ENCODE results near the gene POLD2.
"Not testable (repeated sequence)": the region's sequence is repeated elsewhere in the genome, so short reads cannot be mapped to it uniquely, and the experiment has no call there.

Gene POLD2

DNA sequence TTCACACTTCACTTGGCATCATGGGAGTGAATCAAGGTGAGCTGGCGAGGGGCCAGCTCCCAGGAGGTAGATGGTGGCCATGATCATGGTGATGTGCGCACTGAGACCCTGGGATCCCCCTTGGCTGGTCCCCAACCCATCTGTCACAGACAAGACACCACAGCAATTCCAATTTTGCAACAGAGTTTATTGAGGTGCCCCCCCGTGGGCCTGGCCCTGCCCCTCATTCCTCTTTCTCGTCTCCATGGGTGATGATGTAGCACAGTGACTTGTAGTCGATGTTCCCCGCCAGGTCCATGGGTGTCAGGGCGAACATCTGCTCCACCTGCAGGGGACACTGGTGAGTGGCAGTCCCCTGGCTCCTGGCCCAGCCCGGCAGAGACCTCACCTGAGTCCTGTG, 15.3 kb upstream of the POLD2 start:
- DNase-seq (ENCODE audit: low spot score) = no peak

DNA sequence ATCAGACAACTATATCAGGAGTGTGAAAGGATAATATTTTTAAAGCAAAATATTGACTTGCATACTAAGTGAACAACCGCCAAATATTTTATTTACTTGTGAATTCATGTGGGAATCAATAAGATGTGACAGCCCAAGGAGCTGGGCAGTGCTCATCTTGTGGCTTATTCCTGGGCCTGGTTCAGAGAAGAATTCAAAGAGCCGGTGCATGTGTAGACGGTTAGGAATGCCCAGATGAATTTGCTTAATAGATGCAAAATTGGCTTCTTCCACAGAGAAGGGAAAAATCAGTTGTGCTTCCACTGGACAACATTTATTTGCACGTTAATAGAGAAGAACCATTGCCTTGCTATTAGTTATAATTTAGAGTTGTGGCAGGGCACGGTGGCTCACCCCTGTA, 13.4 kb upstream of the POLD2 start:
- DNase-seq (ENCODE audit: low spot score) = no peak

DNA sequence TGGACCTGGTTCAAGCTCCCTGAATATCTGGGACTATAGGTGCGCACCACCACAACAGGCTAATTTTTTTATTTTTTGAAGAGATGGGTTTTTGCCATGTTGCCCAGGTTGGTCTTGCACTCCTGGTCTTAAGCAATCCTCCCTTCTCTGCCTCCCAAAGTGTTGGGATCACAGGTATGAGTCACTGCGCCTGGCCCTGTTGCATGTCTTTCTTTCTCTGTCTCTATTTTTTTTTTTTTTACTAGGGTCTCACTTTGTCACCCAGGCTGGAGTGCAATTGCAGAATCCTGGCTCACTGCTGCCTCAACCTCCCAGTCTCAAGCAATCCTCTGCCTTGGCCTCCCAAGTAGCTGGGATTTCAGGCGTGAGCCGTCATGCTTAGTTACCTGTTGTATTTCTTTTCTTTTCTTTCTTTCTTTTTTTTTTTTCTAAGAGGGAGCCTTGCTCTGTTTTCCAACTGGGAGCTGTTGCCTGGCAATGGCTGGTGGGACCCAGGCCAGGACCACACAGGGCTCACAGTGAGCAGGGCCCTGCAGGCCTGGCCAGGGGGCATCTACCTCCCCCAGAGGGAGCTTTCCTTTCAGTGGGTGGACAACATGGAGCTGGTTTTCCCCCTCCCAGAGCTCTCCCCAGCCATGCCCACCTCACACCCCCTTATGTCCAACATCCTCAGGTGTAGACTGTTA, 11.7 kb upstream of the POLD2 start:
- DNase-seq (ENCODE audit: low spot score) = no peak

- no peak for DNase-seq (ENCODE audit: low spot score)
Measured at GRCh38 chr7:44133295-44133694, 9.9 kb upstream of the POLD2 start.

DNA sequence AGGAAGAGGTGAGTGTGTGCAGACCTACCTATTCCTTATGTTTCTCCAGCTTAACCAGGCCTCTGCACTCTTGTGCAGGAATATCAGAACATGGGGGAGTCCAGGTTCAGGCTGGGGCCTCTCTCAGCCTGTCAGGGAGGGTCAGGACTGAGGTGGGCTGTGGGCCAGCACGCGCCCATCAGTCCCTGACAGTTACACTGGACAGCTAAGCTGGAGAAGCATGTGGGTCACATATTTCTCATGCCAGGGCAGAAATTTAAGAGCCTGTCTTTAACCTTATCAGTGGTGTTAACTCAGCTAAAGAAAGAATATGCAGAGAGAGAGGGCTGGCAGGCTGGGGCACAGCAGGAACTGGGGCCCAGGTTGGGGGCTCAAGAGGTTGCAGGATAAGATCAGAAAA, 8.7 kb upstream of the POLD2 start:
- DNase-seq (ENCODE audit: low spot score) = peak; percentile 56

DNA sequence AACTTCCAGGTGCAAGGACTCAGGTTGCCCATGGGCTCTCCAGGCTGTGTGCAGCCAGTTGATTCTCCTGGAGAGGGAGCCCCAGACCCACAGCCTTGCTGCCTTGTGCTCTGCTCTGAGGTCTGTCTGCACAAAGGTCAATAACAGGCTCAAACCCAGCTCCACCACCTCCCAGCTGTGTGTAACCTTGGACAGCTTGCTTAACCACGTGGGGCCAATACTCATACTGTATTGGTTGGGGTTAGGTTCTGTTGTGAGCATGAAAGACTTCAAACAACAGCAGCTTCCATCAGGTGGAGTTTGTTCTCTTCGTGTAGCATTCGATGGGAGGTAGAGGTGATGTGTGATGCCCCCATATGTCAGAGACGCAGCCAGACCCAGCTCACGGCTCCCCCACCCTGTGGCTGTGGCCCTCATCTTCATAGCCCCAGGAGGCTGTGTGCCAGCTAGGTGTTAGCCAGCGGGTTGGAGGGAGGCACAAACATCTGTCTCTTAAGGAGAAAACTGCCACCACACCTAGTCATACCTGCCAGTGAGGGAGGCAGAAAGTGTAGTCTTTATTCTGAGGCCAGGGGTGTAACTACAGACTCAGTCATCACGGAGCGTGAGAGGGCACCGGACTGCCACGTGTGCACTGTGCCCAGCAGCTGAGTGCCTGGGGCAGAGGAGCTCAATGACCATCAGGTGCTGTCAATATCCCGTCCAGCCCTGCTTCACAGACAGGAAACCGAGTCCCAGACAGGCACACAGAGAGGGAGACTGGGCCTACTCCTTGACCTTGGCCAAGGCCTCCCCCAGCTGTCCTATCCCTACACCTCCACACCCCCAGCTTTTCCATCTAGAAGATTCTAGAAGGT, 8.1 kb upstream of the POLD2 start:
- DNase-seq (ENCODE audit: low spot score) = no peak

- DNase-seq (ENCODE audit: low spot score) = no peak
Measured at GRCh38 chr7:44128721-44129582, 5.6 kb upstream of the POLD2 start.

DNA sequence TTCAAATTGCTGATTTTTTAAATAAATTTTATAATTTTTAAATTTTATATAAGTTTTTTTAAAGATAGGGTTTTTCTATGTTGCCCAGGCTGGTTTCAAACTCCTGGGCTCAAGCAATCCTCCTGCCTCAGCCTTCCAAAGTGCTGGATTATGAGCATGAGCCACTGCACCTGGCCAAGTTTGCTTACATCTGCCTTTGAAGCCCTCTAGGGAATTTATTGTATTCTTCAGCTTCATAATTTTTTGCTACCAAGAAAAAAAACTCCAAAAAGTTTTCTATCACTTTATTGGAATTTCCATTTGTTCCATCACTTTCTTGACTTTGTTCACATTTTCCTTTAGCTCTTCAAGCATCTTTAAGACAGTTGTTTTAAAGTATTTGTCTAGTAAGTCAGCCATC, 3.8 kb upstream of the POLD2 start:
- DNase-seq (ENCODE audit: low spot score) = no peak

- DNase-seq (ENCODE audit: low spot score) = not testable (repeated sequence)
Measured at GRCh38 chr7:44126574-44126973, 3.2 kb upstream of the POLD2 start.

GRCh38 chr7:44124822-44125202, 1.5 kb upstream of the POLD2 start:
- no peak for DNase-seq (ENCODE audit: low spot score)

GRCh38 chr7:44122529-44122928, 819 bp downstream of the POLD2 start:
- DNase-seq (ENCODE audit: low spot score) = no peak

GRCh38 chr7:44121761-44122420, 1.5 kb downstream of the POLD2 start:
- DNase-seq (ENCODE audit: low spot score) = no peak

- no peak for DNase-seq (ENCODE audit: low spot score)
Measured at GRCh38 chr7:44120395-44120794, 3.0 kb downstream of the POLD2 start.

GRCh38 chr7:44119829-44120380, 3.4 kb downstream of the POLD2 start:
- DNase-seq (ENCODE audit: low spot score) = no peak

GRCh38 chr7:44117801-44118429, 5.4 kb downstream of the POLD2 start:
- no peak for DNase-seq (ENCODE audit: low spot score)

GRCh38 chr7:44116789-44117666, 6.3 kb downstream of the POLD2 start:
- no peak for DNase-seq (ENCODE audit: low spot score)

GRCh38 chr7:44116087-44116788, 7.1 kb downstream of the POLD2 start:
- DNase-seq (ENCODE audit: low spot score) = no peak

- no peak for DNase-seq (ENCODE audit: low spot score)
Measured at GRCh38 chr7:44114586-44115310, 8.6 kb downstream of the POLD2 start.

DNA sequence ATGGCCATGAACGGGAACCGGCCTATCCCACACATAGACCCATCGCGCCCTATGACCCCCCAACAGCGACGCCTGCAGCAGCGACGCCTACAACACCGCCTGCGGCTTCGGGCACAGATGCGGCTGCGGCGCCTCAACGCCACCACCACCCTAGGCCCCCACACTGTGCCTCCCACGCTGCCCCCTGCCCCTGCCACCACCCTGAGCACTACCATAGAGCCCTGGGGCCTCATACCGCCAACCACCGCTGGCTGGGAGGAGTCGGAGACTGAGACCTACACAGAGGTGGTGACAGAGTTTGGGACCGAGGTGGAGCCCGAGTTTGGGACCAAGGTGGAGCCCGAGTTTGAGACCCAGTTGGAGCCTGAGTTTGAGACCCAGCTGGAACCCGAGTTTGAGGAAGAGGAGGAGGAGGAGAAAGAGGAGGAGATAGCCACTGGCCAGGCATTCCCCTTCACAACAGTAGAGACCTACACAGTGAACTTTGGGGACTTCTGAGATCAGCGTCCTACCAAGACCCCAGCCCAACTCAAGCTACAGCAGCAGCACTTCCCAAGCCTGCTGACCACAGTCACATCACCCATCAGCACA, 9.5 kb downstream of the POLD2 start:
- DNase-seq (ENCODE audit: low spot score) = no peak

Data from hepatic stellate cell (primary cell).